RKO (cell line): ENCODE results near the gene RPS13.
"Not testable (repeated sequence)": the region's sequence is repeated elsewhere in the genome, so short reads cannot be mapped to it uniquely, and the experiment has no call there.

Experiments
- DNase-seq: peaks from one replicate; pipeline ENCODE4 v3.0.0-alpha.2; 2016; ENCODE audit warnings: low spot score

The RPS13 gene

DNA sequence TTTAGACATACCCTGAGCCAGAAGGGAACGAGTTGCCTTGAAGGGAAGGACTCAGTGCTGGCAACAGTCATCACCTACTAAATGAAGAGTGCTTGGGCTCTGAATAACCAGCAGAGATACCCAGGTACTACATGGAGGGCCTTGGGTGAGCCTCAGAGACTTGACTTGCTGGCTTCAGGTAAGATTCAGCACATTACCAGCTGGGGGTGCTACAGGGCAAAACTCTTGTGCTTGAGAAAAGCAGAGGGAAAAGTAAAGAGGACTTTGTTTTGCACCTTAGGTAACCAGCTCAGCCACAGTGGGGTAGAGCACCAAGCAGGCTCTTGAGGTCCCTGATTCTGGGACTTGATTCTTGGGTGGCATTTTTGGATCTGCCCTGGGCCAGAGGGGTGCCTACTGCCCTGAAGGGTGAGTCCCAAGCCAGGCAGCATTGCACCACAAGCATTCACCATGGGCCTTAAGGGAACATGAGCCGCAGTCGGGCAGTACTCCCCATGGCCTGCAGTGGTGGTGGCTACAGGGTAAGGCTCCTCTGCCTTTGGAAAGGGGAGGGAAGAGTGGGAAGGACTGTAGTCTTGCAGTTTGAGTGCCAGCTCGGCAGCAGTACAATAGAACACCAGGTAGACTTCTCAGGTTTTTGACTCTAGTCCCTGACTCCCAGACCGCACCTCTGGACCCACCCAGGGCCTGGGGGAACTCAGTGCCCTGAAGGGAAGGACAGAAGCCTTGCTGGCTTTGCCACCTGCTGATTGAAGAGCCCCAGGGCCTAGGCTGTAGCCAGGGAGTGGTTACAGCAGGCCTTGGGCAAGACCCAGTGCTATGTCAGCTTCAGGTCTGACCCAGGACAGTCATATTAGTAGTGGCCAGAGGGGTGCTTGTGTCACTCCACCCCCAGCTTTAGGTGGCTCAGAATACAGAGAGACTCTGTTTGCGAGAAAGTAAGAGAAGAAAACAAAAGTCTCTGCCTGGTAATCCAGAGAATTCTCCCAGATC lies 40.5 kb downstream of the RPS13 start:
- no peak for DNase-seq

DNA sequence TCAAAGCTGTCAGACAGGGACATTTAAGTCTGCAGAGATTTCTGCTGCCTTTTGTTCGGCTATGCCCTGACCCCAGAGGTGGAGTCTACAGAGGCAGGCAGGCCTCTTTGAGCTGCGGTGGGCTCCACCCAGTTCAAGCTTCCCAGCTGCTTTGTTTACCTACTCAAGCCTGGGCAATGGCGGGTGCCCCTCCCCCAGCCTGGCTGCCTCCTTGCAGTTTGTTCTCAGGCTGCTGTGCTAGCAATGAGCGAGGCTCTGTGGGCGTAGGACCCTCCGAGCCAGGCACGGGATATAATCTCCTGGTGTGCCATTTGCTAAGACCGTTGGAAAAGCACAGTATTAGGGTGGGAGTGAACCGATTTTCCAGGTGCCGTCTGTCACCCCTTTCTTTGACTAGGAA lies 43.4 kb downstream of the RPS13 start:
- not testable (repeated sequence) for DNase-seq

DNA sequence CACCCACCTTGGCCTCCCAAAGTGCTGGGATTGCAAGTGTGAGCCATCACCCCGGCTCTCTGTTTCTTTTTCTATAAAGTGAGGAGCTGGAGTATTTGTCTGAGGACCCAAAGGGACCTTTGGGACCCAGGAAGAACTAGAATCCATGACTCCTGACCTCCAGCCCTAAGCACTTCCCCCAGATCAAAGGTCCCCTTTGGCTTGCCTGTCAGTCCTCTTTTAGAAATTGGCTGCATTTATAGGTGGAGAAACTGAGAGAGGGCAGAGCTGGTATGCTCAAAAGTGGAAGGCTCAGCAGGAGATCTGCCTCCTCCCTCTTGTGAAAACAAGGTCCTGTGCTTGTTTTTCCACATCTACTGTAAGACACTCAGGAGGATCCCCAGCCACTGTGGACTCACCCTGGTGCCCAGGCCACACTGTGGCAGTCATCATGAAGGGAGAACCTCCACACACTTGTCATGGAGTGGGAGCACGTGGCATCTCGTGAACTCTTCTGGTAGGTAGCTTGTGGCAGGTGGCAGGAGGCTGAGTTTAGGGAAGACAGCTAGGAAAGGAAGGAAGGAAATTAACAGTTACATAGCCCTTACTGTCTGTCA lies 50.9 kb downstream of the RPS13 start:
- DNase-seq: no peak

DNA sequence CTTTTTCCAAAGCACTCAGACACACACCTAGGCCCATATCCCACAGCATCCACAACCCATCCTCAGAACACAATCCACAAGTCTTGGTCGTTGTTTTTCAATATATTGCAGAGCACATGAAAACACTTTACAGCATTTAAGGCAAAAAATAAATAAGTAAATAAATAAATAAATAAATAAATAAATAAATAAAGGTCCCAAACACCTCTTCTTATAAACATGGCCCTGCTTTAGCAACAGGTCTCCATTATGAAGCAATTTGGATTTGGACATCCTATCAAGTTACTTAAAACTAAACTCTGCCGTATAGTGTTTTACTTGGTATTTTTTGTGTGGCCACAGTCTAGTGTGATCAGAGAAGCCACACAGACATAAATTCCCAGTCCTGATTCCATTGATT lies 52.5 kb downstream of the RPS13 start:
- no peak for DNase-seq
